ENCODE data around the gene ZFTA. TPM values are rescaled to one million over a fixed set of nuclear protein-coding genes. Genes with fewer than 3 reads are reported as not detected.

Gene ZFTA
- total and polyA plus RNA-seq, 2 experiments from 2014 or later = 8.3 to 36.6 TPM

DNA sequence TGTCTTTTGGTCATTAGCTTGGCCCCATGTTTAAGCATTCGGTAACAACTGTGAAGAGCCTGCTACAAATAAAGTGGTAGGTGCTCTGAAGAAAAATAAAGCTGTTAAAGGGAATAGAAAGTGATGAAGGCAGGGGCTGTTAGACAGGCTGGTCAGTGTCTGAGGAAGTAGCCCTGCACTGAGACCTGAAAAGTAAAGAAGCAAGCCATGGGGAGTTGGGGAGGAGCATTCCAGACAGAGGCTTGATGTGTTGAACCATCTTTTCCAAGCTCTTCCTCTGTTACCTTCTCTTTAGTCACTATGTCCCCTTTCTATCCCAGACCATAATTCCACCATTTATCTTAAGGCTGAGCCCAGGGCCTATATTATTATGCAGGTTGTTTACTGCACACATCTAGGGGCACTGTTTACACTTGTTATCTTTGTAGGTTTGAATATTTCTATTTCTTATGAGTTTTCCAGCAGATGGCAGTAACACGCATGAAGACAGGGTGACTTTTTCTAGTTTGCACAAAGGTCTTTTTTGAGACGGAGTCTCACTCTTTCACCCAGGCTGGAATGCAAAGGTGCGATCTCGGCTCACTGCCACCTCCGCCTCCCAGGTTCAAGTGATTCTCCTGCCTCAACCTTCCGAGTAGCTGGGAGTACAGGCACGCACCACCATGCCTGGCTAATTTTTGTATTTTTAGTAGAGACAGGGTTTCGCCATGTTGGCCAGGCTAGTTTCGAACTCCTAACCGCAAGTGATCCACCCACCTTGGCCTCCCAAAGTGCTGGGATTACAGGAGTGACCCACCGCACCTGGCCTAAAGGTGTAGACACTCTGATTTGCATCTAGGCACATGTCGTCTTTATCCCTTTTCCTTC lies 23.0 kb downstream of the ZFTA start:
- peaks cover 10% of the 10 kb centered on the region for H3K27me3 Mint-ChIP-seq (ENCODE audit: insufficient read depth, low read depth, poor library complexity)
- H3K4me1 ChIP-seq (ENCODE audit: insufficient read depth) = peaks cover 11% of the 10 kb centered on the region
- peaks cover 49% of the 10 kb centered on the region for H4K20me1 ChIP-seq (replicated peaks; ENCODE audit: insufficient read depth)
- peaks cover 10% of the 10 kb centered on the region; the same call in 2 of the 3 replicates for H3K36me3 Mint-ChIP-seq (ENCODE audit: low read depth)
- H3K4me3 ChIP-seq = no peak overlapping the region
- H3K27ac Mint-ChIP-seq = no peak overlapping the region; the same call in 1 of the 2 replicates
- H2AFZ ChIP-seq = no peak overlapping the region
- H3K79me2 ChIP-seq (replicated peaks; ENCODE audit: insufficient read depth) = peaks cover 77% of the 10 kb centered on the region
- no peaks in the 10 kb centered on the region for H3K36me3 ChIP-seq (ENCODE audit: insufficient read depth)
- peak overlapping the region; percentile 42 for H3K4me2 ChIP-seq
- peak overlapping the region; percentile 51 for H3K27ac ChIP-seq (ENCODE audit: low read depth)
- H3K4me1 Mint-ChIP-seq = peaks cover 13% of the 10 kb centered on the region; the same call in 2 of the 3 replicates
- DNase-seq (ENCODE audit: low spot score) (no peak), ATAC-seq (peak; percentile 45)
- TF ChIP-seq, protein P1, sequence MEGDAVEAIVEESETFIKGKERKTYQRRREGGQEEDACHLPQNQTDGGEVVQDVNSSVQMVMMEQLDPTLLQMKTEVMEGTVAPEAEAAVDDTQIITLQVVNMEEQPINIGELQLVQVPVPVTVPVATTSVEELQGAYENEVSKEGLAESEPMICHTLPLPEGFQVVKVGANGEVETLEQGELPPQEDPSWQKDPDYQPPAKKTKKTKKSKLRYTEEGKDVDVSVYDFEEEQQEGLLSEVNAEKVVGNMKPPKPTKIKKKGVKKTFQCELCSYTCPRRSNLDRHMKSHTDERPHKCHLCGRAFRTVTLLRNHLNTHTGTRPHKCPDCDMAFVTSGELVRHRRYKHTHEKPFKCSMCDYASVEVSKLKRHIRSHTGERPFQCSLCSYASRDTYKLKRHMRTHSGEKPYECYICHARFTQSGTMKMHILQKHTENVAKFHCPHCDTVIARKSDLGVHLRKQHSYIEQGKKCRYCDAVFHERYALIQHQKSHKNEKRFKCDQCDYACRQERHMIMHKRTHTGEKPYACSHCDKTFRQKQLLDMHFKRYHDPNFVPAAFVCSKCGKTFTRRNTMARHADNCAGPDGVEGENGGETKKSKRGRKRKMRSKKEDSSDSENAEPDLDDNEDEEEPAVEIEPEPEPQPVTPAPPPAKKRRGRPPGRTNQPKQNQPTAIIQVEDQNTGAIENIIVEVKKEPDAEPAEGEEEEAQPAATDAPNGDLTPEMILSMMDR (conservative IDR thresholded peaks at IDR 0.05; ENCODE audit: low read depth in 2 of 2) = peak in 1 of 2 experiments; percentile 25; a peak in 2 of 4 replicates
- no peak for TF ChIP-seq ZNF331 (CRISPR knock-in tag; IDR thresholded peaks at IDR 0.05; ENCODE audit: low read depth)
- no peaks in the 10 kb centered on the region for H3K9me2 ChIP-seq (ENCODE audit: insufficient read depth)
- H3K4me3 Mint-ChIP-seq = no peak overlapping the region
- no peaks in the 10 kb centered on the region for H3K9me3 Mint-ChIP-seq
- H3K27me3 ChIP-seq (ENCODE audit: insufficient read depth) = no peaks in the 10 kb centered on the region
- H3F3A ChIP-seq (replicated peaks; ENCODE audit: low read depth) = peaks cover 5% of the 10 kb centered on the region; the same call in 1 of the 2 replicates

DNA sequence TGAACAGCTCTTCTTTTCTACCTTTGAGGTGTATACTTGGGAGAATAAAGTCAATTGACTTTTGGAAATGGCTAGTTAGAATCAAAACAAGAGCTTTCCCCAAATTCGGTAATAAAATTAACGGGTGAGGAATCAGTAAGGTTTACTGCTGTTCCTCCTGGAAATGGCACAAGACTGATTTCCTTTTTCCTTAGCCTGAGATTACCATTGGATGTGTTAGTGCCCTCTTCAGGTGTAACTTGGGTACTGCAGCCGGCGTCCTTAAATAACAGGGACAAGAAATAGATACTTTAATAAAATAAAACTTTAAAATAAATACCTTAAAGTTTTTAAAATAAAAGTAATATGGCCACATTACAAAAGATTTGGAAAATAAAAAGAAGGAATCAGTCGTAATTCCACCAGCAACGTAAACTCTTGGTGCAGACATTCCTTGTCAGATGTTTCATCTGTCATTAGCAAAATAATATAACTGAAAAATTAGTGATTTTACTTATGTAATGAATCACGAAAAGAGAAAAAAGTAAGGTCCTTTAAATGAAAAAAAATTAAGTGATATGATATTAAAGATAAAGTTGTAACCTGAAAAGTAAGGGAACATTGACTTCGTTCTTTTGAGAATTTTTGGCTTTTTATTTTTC lies 29.7 kb downstream of the ZFTA start:
- ATAC-seq = peak; percentile 61
- Mint-ChIP-seq H3K9me3 (no peaks in the 10 kb centered on the region), H3K27me3 (ENCODE audit: insufficient read depth, low read depth, poor library complexity) (peaks cover 1% of the 10 kb centered on the region), H3K4me3 (no peak overlapping the region), H3K27ac (no peak overlapping the region), H3K4me1 (peaks cover 2% of the 10 kb centered on the region; the same call in 2 of the 3 replicates), H3K36me3 (ENCODE audit: low read depth) (no peaks in the 10 kb centered on the region; the same call in 2 of the 3 replicates)
- Histone ChIP-seq H4K20me1 (replicated peaks; ENCODE audit: insufficient read depth) (peaks cover 37% of the 10 kb centered on the region), H3K27ac (ENCODE audit: low read depth) (peak overlapping the region; percentile 18), H3K9me2 (ENCODE audit: insufficient read depth) (no peaks in the 10 kb centered on the region), H3K4me2 (no peak overlapping the region), H3K36me3 (ENCODE audit: insufficient read depth) (no peaks in the 10 kb centered on the region), H3K4me1 (ENCODE audit: insufficient read depth) (no peaks in the 10 kb centered on the region), H3F3A (replicated peaks; ENCODE audit: low read depth) (no peaks in the 10 kb centered on the region; the same call in 1 of the 2 replicates), H2AFZ (no peak overlapping the region), H3K79me2 (replicated peaks; ENCODE audit: insufficient read depth) (peaks cover 57% of the 10 kb centered on the region), H3K4me3 (no peak overlapping the region), H3K27me3 (ENCODE audit: insufficient read depth) (no peaks in the 10 kb centered on the region)
- DNase-seq (ENCODE audit: low spot score) = peak; percentile 87
- no peak for TF ChIP-seq CREB1 (CRISPR knock-in tag; IDR thresholded peaks at IDR 0.05; ENCODE audit: low read depth)
- TF ChIP-seq, protein P1 (conservative IDR thresholded peaks at IDR 0.05; ENCODE audit: low read depth in 2 of 2) = peak; percentile 76 to 95

All from GM23338 (cell line).